HUES48 (cell line): ENCODE data around the gene TMEM106A.
"Not testable (repeated sequence)": the region's sequence is repeated elsewhere in the genome, so short reads cannot be mapped to it uniquely, and the experiment has no call there.

ENCODE experiments used
- H3K27ac ChIP-seq: one replicate; pipeline ENCODE4 v1.7.0; 2013; ENCODE audit warnings: low read depth, low read length, inconsistent platforms
- H3K27me3 ChIP-seq: 2 replicates; pipeline ENCODE4 v1.6.1; 2013; ENCODE audit warnings: mild to moderate bottlenecking, low read length; ENCODE audit not compliant: control insufficient read depth, insufficient read depth
- H3K36me3 ChIP-seq: 2 replicates; pipeline ENCODE4 v1.6.1; 2013; ENCODE audit warnings: low read length; ENCODE audit not compliant: control insufficient read depth, insufficient read depth
- H3K4me1 ChIP-seq: 2 replicates; pipeline ENCODE4 v1.6.1; 2013; ENCODE audit warnings: mild to moderate bottlenecking, low read length; ENCODE audit not compliant: control insufficient read depth, insufficient read depth
- H3K4me3 ChIP-seq: 2 replicates; pipeline ENCODE4 v1.5.1; 2013; ENCODE audit warnings: mild to moderate bottlenecking, low read depth, low read length
- H3K9ac ChIP-seq: 2 replicates; pipeline ENCODE4 v1.6.1; 2013; ENCODE audit warnings: mild to moderate bottlenecking, low read depth, low read length, moderate library complexity
- H3K9me3 ChIP-seq: 2 replicates; pipeline ENCODE4 v1.6.1; 2013; ENCODE audit warnings: low read length; ENCODE audit not compliant: control insufficient read depth, insufficient read depth

Gene TMEM106A

DNA sequence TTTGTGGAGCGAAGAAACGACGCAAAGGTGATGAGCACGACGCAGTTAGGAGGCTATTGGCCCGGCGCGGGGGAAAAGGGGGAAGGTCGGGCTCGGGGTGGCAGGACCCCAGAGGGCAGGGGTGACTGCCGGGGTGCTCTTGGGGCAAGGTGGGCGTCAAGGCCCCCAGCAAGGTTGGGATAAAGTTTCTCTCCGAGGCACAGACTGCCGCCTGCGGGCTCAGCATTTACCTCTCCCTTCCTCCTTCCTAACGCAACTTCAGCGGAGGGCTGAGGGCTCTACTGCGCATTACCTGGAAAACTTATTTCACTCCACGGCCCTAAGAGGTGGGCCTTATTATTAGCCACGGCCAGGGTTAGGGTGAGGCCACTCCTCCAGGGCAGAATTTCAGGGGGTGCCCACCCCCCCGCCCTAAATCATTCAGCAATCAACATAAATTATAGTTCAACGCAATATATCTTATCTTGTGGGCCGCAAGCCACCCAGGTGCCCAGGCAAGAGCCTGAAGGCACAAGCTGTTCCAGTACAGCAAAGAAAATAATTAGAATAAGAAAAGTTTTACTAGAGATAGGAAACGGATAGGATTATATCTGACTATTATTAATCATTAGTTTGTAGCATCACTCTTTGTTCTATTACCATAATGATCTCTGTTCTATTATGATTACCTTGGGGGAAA is 20.5 kb downstream of the TMEM106A start:
- H3K27me3 ChIP-seq, H3K4me3 ChIP-seq, H3K9me3 ChIP-seq, H3K4me1 ChIP-seq, H3K27ac ChIP-seq, H3K36me3 ChIP-seq, H3K9ac ChIP-seq: not testable (repeated sequence)

DNA sequence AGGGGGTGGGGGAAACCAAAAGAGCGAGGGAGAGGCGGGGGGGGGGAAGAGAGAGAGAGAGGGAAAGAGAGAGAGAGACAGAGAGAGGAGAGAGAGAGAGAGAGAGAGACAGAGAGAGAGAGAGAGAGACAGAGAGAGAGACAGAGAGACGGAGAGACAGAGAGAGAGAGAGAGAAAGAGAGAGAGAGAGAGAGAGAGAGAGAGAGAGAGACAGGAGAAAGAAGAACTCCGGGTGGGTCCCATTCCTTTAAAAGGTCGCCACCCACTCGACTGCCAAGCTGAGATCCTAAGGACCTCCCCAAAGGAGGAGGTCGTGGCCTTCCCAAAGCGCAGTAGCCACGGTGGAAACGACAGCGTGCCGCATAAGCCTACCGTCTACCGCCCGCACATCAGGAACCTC is 21.6 kb downstream of the TMEM106A start:
- H3K27ac ChIP-seq, H3K4me3 ChIP-seq: not testable (repeated sequence)

DNA sequence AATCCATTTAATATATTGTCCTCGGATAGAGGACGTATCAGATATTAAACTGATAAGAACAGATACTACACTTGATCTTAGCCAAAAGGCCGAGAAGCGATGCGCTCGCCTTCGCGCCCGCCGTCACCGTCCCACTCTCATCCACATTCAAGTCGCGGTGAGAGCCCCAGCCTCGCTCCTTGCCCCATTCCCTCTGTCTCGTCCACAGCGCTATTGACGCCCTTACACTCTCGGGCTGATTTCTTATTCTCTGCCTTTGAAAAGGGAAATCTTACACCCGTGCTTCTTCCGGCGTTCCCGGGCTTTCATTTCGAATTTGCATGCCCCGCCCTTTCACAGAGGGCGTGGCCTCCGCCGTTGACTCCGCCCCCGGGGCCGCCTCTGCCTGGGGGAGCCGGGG is 22.2 kb downstream of the TMEM106A start, which contains the start of gene RNU2-1:
Gene RNU2-1, minus strand, starts transcription at position 101 of the 400 bp plus-strand sequence.
- not testable (repeated sequence) for H3K27ac ChIP-seq, H3K36me3 ChIP-seq, H3K27me3 ChIP-seq, H3K4me3 ChIP-seq, H3K9me3 ChIP-seq, H3K4me1 ChIP-seq, H3K9ac ChIP-seq

More for the DNA sequence above, 21.6 kb downstream of the TMEM106A start:
- not testable (repeated sequence) for H3K36me3 ChIP-seq, H3K9me3 ChIP-seq, H3K9ac ChIP-seq, H3K4me1 ChIP-seq, H3K27me3 ChIP-seq

DNA sequence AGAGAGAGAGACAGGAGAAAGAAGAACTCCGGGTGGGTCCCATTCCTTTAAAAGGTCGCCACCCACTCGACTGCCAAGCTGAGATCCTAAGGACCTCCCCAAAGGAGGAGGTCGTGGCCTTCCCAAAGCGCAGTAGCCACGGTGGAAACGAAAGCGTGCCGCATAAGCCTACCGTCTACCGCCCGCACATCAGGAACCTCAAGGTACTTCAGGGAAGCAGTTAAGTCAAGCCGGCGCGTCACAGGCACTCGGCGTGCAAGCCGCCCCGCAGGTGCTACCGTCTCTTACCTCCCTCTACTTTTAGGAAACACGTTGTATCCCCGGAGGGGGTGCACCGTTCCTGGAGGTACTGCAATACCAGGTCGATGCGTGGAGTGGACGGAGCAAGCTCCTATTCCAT is 27.9 kb downstream of the TMEM106A start:
- H3K27me3 ChIP-seq, H3K4me3 ChIP-seq, H3K36me3 ChIP-seq, H3K9me3 ChIP-seq, H3K27ac ChIP-seq, H3K9ac ChIP-seq, H3K4me1 ChIP-seq: not testable (repeated sequence)

DNA sequence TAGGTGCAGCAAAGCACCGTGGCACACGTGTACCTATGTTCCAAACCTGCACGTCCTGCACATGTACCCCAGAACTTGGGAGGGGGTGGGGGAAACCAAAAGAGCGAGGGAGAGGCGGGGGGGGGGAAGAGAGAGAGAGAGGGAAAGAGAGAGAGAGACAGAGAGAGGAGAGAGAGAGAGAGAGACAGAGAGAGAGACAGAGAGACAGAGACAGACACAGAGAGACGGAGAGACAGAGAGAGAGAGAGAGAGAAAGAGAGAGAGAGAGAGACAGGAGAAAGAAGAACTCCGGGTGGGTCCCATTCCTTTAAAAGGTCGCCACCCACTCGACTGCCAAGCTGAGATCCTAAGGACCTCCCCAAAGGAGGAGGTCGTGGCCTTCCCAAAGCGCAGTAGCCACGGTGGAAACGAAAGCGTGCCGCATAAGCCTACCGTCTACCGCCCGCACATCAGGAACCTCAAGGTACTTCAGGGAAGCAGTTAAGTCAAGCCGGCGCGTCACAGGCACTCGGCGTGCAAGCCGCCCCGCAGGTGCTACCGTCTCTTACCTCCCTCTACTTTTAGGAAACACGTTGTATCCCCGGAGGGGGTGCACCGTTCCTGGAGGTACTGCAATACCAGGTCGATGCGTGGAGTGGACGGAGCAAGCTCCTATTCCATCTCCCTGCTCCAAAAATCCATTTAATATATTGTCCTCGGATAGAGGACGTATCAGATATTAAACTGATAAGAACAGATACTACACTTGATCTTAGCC is 29.1 kb downstream of the TMEM106A start:
- not testable (repeated sequence) for H3K27ac ChIP-seq, H3K4me3 ChIP-seq, H3K4me1 ChIP-seq, H3K9me3 ChIP-seq, H3K9ac ChIP-seq, H3K36me3 ChIP-seq, H3K27me3 ChIP-seq

DNA sequence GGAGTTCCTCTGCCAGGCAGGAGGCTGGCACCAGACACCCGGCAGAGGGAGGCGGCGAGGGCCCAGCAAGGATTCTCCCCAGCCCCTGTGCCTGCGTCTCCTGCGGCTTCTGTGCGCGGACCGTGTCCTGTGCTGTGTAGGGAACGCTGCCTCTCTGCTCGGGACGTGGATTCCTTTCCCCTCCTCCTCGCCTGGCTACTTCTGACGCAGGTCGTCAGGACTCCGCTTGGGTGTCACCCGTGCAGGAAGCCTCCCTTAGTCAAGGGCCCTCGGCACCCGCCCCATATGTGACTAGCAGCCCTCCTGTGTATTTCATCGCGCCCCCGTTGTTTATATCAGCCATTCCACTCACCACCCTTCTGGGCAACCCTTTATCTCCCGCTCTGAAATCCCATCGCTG is 34.8 kb downstream of the TMEM106A start:
- H3K27ac ChIP-seq, H3K9ac ChIP-seq, H3K27me3 ChIP-seq, H3K9me3 ChIP-seq, H3K4me1 ChIP-seq, H3K4me3 ChIP-seq, H3K36me3 ChIP-seq: not testable (repeated sequence)
